ENCODE measurements around the gene RSAD2. TPM values are rescaled to one million over a fixed set of nuclear protein-coding genes. Genes with fewer than 3 reads are reported as not detected.

Gene RSAD2
- total and polyA plus RNA-seq, 9 of the 15 experiments (the other 6 are each of a cell fraction or from before 2014, with no cell fraction given): 0.15 to 1.4 (median 0.28) TPM

DNA sequence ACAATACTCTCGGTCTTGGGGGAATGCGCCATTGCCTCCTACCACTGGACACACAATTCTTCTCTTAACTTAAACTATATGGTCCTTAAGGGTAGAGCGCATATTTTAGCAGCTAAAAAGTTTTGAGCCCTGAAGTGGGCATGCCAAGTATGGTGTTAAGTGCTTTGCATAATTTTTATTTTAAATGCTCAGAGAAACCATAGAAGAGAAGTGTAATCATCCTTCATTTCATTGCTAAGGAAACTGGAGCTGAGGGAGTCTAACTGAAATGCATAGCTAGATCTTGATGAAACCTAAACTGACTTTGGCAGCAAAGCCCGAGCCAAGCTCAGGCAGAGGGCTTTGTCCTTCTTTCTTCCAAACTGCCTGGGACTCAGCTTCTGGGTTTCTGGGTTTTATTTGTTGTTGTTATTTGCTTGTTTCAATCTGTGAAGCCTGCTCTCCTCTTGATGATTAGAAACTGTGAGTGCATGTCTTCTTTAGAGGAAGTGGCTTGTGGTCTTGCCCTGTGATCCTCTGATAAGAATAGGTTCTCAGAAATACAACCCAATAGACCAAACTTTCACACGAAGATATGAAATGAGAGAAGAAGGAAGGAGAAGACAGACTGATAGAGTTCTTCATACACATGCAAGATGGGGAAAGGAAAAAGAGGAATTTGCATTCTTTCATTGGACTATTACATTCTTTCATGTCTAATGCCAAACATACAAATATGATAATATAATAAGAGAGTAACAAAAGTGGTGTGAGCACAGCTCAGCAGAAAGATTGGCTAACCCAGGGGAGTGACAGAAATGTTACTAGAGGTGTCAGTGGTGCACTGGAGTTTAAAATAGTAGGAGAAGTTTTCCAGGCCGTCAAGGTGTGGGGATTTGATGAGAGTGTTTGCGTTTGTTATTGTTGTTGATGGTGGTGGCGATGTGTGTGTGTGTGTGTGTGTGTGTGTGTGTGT lies 32.1 kb downstream of the RSAD2 start (continued):
- TF ChIP-seq ESRRA (IDR thresholded peaks at IDR 0.05; ENCODE audit: borderline replicate concordance, low read depth) (peak; percentile 93; the same call in 1 of the 2 replicates), SRSF7 (optimal IDR thresholded peaks at IDR 0.05; ENCODE audit: low read depth, low read length) (no peak), JUND (IDR thresholded peaks at IDR 0.05; ENCODE audit: borderline replicate concordance, low read depth, low read length) (peak; percentile 71), JUND (tag; IDR thresholded peaks at IDR 0.05; ENCODE audit: borderline replicate concordance, low read depth, low read length) (peak; percentile 18; the same call in 1 of the 3 replicates)
- TF ChIP-seq, protein P1, sequence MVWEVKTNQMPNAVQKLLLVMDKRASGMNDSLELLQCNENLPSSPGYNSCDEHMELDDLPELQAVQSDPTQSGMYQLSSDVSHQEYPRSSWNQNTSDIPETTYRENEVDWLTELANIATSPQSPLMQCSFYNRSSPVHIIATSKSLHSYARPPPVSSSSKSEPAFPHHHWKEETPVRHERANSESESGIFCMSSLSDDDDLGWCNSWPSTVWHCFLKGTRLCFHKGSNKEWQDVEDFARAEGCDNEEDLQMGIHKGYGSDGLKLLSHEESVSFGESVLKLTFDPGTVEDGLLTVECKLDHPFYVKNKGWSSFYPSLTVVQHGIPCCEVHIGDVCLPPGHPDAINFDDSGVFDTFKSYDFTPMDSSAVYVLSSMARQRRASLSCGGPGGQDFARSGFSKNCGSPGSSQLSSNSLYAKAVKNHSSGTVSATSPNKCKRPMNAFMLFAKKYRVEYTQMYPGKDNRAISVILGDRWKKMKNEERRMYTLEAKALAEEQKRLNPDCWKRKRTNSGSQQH (CRISPR knock-in tag; IDR thresholded peaks at IDR 0.05): no peak

DNA sequence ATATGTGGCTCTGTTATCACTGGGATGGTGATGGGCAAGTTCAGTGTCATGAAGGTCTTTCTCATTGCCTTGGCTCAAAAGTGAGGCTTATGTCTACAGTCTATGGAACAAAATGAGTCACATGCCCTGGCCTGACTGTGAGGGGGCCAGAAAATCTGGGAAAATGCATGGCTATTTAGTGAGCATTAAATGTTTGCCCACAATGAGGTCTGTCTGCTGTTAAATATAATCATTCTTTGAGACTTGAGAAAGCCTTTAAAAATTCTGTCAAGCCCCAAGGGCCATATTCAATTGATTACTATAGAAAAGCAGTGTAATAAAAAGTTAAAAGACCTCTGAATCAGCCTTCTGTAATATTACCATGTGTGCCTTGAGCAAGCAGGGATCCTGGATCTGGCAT lies 34.1 kb downstream of the RSAD2 start:
- Histone ChIP-seq H3K4me1 (replicated peaks in 1 of 2; ENCODE audit: control insufficient read depth in 2 of 2, insufficient read depth in 2 of 2, low read length in 2 of 2) (peaks cover 9 to 21% of the 10 kb centered on the region in 2 experiments; a peak in 4 of 5 replicates), H3K36me3 (ENCODE audit: control insufficient read depth, insufficient read depth, low read length) (no peaks in the 10 kb centered on the region), H4K20me1 (replicated peaks; ENCODE audit: control insufficient read depth, insufficient read depth, low read length) (no peaks in the 10 kb centered on the region), H3K79me2 (ENCODE audit: control insufficient read depth, insufficient read depth, low read length) (no peaks in the 10 kb centered on the region), H3K27ac (ENCODE audit: extremely low read depth, low read depth, low read length) (no peak overlapping the region), H3K4me3 (no peak overlapping the region), H3K27me3 (ENCODE audit: control insufficient read depth in 2 of 2, insufficient read depth in 2 of 2, low read length in 2 of 2) (0 out of 5 replicates have a peak, but pooled peaks cover 0 to 4% of the 10 kb centered on the region in 2 experiments), H3K4me2 (ENCODE audit: insufficient read depth, low read length) (no peak overlapping the region), H3K9ac (ENCODE audit: insufficient read depth in 1 of 2, low read depth in 2 of 2, low read length in 2 of 2) (no peak overlapping the region), H3K9me3 (replicated peaks; ENCODE audit: control insufficient read depth, insufficient read depth, low read depth, low read length) (no peaks in the 10 kb centered on the region), H3K9me1 (ENCODE audit: control insufficient read depth, insufficient read depth, low read length) (no peaks in the 10 kb centered on the region), H2AFZ (ENCODE audit: low read depth, low read length) (no peak overlapping the region)
- ChIA-PET POLR2A (interaction anchor here (2.7 kb wide), 1 partner anchor 18 kb away, joined by 11 read pairs; no protein-coding TSS in a partner anchor), CTCF (ENCODE audit: low intra/inter-chr PET ratio) (no interaction called here)
- ATAC-seq (no peak), DNase-seq (ENCODE audit: extremely low read depth in 1 of 4, low spot score in 3 of 4) (no peak), FAIRE-seq (no peak)
- no TSS peak for BruUV-seq (replicated peaks)
- in situ Hi-C loops (cut with MboI): no loop called here
- TF ChIP-seq PTRF (tag; IDR thresholded peaks at IDR 0.05): no peak
- TF ChIP-seq ZNF143 (CRISPR knock-in tag; IDR thresholded peaks at IDR 0.05): no peak
- no peak for TF ChIP-seq DPF2 (IDR thresholded peaks at IDR 0.05)
- no peak for TF ChIP-seq OTX1 (CRISPR knock-in tag; IDR thresholded peaks at IDR 0.05)
- TF ChIP-seq EP300 (IDR thresholded peaks at IDR 0.05; ENCODE audit: low read length): no peak
- no peak for TF ChIP-seq ETV1 (tag; conservative IDR thresholded peaks at IDR 0.05; ENCODE audit: low read depth)
- intact Hi-C loops (cut with micrococcal nuclease): loop anchor here (2.0 kb wide), 1 partner anchor 45 kb away; no protein-coding TSS in a partner anchor
